GM18507 (cell line): ENCODE data around the gene VSTM2A.

ENCODE experiments used
- DNase-seq: peaks from one replicate; pipeline ENCODE4 v3.0.0; 2011; ENCODE audit warnings: low read depth; ENCODE audit not compliant: insufficient read length; ENCODE audit errors: extremely low spot score
- FAIRE-seq: peaks from 2 replicates; lab custom pipeline; 2011; peaks lifted over from hg19 to GRCh38; lab: Jason Lieb, UNC

Gene VSTM2A

DNA sequence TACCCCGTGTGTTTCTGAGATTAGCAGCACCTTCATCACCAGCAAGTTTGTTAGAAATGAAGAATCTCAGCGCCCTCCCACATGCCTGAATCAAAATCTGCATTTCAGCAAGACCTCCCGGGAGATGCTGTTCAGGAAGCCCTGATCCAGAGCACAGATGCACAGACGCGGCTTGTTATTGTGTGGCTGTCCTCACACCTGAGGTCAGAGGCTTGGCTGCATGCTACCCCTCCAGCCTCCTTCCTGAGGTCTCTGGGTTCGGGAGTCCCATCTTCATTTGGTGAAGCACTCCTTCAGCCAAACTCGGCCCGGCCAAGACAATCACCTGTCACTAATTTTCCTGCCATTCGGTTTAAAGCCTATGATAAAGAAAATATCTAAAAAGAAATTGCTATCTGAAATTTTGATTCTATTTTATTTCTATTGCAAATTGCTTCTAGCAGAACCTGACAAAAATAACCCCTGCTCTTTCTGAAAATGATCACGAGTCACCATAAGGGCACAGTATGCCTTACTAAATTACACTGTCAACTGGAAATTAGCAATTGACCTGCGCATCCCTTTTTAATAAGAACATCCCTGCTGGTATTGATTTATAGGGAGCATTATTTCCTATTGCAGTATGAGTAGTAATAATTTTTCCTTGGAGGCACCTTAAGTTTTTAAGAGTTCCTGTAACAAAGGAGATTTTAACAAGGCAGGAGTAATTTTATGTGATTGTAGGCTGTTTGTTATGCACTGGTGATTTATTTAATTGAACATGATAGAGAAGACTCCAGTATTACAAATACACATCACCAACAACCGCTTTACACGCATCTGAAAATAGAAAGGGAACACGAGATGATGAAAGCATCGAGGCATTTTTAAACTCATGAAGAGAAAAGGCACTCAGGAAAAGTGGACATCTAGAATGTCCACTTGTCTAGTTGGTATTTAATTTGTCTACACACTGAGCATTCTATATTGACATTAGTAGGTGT is 49.5 kb downstream of the VSTM2A start:
- DNase-seq = no peak
- FAIRE-seq = no peak

DNA sequence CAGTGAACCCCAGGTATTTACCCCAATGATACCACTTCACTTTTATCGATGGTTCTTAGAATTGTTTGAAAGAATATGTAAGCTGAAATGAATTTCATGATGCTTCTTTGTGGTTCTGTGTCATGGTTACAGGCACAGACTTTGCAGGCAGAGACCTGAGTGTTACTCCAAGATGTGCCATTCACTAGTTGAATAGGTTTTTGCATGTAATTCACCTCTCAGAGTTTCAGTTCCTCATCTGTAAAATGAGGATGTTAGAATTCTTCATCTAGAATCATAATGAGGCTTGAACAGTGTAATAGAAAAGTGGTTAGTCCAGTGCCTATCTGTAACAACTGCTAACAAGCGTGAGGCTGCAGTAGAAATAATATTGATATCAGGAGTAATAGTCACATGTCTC is 54.6 kb downstream of the VSTM2A start:
- DNase-seq (no peak), FAIRE-seq (no peak)

DNA sequence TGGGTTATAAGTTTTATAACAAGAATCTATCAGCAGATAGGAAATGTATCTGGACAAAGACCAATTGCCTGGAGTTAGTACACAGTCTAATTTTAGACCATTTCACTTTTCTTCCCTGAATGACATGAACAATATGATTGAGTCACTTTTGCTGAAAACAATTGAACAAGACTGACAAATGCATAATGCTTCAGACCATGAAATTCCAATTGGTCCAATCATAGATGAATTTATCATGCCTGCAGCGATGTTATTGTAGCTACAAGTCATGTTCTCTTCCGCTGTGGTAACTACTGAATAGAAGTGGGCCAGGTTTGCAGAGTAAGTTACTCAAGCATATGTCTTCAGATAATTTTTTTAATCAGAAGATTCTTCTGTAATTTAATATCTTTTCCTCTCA is 73.4 kb downstream of the VSTM2A start:
- no peak for DNase-seq
- FAIRE-seq = no peak
